ENCODE results near the gene TMEM88. TPM values are rescaled to one million over a fixed set of nuclear protein-coding genes. Genes with fewer than 3 reads are reported as not detected.
A peak's percentile ranks its signal among the peaks of the same experiment; 100 is the strongest.

Gene TMEM88
- total RNA-seq, 1 donor = 0.43 TPM

- peak overlapping the region; percentile 79 for H3K4me3 ChIP-seq (ENCODE audit: low read depth, low read length)
- TF ChIP-seq CTCF (IDR thresholded peaks at IDR 0.05; ENCODE audit: insufficient read depth, low read depth, low read length) = no peak
- DNase-seq (ENCODE audit: low read depth) = peak; percentile 96
Measured at GRCh38 chr17:7844292-7845154, 10.3 kb upstream of the TMEM88 start.

DNA sequence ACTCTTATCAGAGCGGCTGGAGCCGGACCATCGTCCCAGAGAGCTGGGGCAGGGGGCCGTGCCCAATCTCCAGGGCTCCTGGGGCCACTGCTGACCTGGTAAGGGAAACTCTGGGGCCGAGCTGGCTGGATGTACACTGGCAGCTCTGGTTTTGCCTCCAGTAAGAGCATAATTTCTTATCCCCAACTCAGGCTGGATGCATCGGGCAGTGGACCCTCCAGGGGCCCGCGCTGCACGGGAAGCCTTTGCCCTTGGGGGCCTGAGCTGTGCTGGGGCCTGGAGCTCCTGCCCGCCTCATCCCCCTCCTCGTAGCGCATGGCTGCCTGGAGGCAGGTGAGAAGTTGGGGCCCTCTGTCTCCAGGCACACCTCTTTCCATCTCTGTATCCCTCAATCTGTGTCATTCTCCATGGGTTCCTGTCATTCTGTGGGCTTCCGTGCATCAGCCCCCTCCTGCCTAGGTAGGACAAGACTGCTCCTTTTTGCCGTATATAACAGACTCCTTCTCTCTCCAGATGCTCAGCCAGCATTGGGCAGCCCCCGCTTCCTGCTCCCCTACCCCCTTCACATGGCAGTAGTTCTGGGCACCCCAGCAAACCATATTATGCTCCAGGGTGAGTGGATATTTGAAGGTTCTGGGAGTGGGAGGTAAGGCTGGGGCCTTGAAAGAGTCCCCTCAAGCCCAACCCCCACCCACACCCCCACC lies 9.4 kb upstream of the TMEM88 start:
- peak overlapping the region; percentile 79 for H3K4me3 ChIP-seq (ENCODE audit: low read depth, low read length)
- no peak for DNase-seq (ENCODE audit: low read depth)
- TF ChIP-seq CTCF (IDR thresholded peaks at IDR 0.05; ENCODE audit: insufficient read depth, low read depth, low read length) = no peak

- no peak overlapping the region for H3K4me3 ChIP-seq (ENCODE audit: low read depth, low read length)
- DNase-seq (ENCODE audit: low read depth) = no peak
- no peak for TF ChIP-seq CTCF (IDR thresholded peaks at IDR 0.05; ENCODE audit: insufficient read depth, low read depth, low read length)
Measured at GRCh38 chr17:7846063-7846735, 8.7 kb upstream of the TMEM88 start.

DNA sequence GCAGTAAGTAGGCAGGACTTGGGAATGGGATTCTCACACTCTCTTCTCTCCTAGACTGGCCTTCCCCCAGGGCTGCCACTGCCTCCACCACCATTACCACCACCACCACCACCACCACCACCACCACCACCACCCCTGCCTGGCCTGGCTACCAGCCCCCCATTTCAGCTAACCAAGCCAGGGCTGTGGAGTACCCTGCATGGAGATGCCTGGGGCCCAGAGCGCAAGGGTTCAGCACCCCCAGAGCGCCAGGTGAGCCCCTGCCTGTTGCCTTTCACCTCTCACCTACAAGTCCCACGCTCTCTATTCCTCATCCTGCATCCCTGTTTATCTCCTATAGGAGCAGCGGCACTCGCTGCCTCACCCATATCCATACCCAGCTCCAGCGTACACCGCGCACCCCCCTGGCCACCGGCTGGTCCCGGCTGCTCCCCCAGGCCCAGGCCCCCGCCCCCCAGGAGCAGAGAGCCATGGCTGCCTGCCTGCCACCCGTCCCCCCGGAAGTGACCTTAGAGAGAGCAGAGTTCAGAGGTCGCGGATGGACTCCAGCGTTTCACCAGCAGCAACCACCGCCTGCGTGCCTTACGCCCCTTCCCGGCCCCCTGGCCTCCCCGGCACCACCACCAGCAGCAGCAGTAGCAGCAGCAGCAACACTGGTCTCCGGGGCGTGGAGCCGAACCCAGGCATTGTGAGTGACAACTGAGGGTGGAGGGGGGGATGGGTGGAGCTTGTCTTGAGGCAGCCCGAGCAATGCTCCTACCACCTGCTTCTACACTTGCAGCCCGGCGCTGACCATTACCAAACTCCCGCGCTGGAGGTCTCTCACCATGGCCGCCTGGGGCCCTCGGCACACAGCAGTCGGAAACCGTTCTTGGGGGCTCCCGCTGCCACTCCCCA lies 7.9 kb upstream of the TMEM88 start:
- no peak for DNase-seq (ENCODE audit: low read depth)
- TF ChIP-seq CTCF (IDR thresholded peaks at IDR 0.05; ENCODE audit: insufficient read depth, low read depth, low read length) = no peak
- no peak overlapping the region for H3K4me3 ChIP-seq (ENCODE audit: low read depth, low read length)

DNA sequence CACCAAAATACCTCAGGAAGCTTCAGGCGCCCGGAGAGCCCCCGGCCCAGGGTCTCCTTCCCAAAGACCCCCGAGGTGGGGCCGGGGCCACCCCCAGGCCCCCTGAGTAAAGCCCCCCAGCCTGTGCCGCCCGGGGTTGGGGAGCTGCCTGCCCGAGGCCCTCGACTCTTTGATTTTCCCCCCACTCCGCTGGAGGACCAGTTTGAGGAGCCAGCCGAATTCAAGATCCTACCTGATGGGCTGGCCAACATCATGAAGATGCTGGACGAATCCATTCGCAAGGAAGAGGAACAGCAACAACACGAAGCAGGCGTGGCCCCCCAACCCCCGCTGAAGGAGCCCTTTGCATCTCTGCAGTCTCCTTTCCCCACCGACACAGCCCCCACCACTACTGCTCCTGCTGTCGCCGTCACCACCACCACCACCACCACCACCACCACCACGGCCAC lies 6.7 kb upstream of the TMEM88 start:
- H3K4me3 ChIP-seq (ENCODE audit: low read depth, low read length) = no peak overlapping the region
- TF ChIP-seq CTCF (IDR thresholded peaks at IDR 0.05; ENCODE audit: insufficient read depth, low read depth, low read length) = no peak
- no peak for DNase-seq (ENCODE audit: low read depth)

GRCh38 chr17:7848739-7849129 lies 6.1 kb upstream of the TMEM88 start:
- no peak for TF ChIP-seq CTCF (IDR thresholded peaks at IDR 0.05; ENCODE audit: insufficient read depth, low read depth, low read length)
- no peak overlapping the region for H3K4me3 ChIP-seq (ENCODE audit: low read depth, low read length)
- DNase-seq (ENCODE audit: low read depth) = no peak
